Activated CD8-positive, alpha-beta T cell treated with anti-CD3 and anti-CD28 coated beads, Interleukin-2, amount 10 ng/mL, durations not matched to agents 7 days and 5 days (primary cell): ENCODE data around the gene KIAA0319L. TPM values are rescaled to one million over a fixed set of nuclear protein-coding genes. Genes with fewer than 3 reads are reported as not detected.

Experiments
- ATAC-seq: fragments of 150-1000 bp; cut with Tn5 transposase; one replicate; pipeline ENCODE4 v1.10.0; 2021; ENCODE audit warnings: moderate library complexity
- CTCF ChIA-PET: fragments of 350-600 bp; sonication (Branson Sonifier 250); formaldehyde crosslinking; loops from one replicate; lab custom pipeline; 2021; ENCODE audit warnings: antibody characterized with exemption; lab: Charles Lee
- POLR2A ChIA-PET: fragments of 350-600 bp; sonication (Branson Sonifier 250); formaldehyde crosslinking; loops from one replicate; lab custom pipeline; 2021; ENCODE audit warnings: antibody characterized with exemption; lab: Charles Lee
- DNase-seq: peaks from one replicate; pipeline ENCODE4 v3.0.0-alpha.2; 2020
- H3K27ac Mint-ChIP-seq: one replicate; pipeline ENCODE4 v1.8.0; 2021; ENCODE audit warnings: mild to moderate bottlenecking, mixed read lengths
- H3K27me3 Mint-ChIP-seq: one replicate; pipeline ENCODE4 v1.8.0; 2021; ENCODE audit warnings: low read depth, mixed read lengths
- H3K36me3 Mint-ChIP-seq: one replicate; pipeline ENCODE4 v1.8.0; 2021; ENCODE audit warnings: low read depth, mixed read lengths
- H3K4me1 Mint-ChIP-seq: one replicate; pipeline ENCODE4 v1.8.0; 2021; ENCODE audit warnings: low read depth, mixed read lengths
- H3K4me3 Mint-ChIP-seq: one replicate; pipeline ENCODE4 v1.8.0; 2021; ENCODE audit warnings: mild to moderate bottlenecking, mixed read lengths
- H3K9me3 Mint-ChIP-seq: one replicate; pipeline ENCODE4 v1.8.0; 2022; ENCODE audit warnings: mixed read lengths; ENCODE audit not compliant: insufficient read depth
- total RNA-seq, 2 experiments: library from RNA; stranded (reverse); gene quantifications; one replicate each; pipeline ENCODE4 v1.2.3, GENCODE V29; 2021

Gene KIAA0319L
- total RNA-seq, 2 experiments from 2014 or later, result 27.0 to 36.1 TPM

DNA sequence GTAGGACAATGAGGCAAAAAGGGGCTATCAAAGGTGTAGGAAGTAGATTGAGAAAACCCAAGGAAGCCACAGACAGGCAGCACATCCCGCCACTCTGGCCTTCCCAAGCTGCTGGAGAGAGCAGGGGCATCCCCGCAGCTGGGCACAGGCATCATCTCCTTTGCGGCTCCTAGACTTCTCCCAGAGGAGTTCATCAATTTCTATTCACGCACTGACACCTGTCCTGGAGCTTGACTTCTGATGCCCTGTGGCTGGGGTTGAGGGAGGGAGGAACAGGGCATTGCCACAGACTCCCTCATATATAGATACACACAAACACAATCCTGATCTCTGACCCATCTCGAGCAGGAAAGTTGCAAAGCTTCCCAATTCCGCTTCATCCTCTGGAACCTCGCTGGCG, 14.1 kb upstream of the KIAA0319L start:
- ChIA-PET POLR2A (interaction anchor here (0.6 to 2.2 kb wide), 2 partner anchors 14 to 140 kb away, joined by 3 to 8 read pairs; partner anchors contain the start of genes KIAA0319L and NCDN), CTCF (interaction anchor here (1.0 to 4.0 kb wide), 7 partner anchors 99 to 204 kb away, joined by 3 to 46 read pairs (median 4); no protein-coding TSS in a partner anchor)
- peaks cover 21% of the 10 kb centered on the region for H3K27me3 Mint-ChIP-seq
- DNase-seq (no peak), ATAC-seq (no peak)
- H3K4me3 Mint-ChIP-seq, result no peak overlapping the region
- H3K4me1 Mint-ChIP-seq, result peaks cover 24% of the 10 kb centered on the region
- H3K9me3 Mint-ChIP-seq, result no peaks in the 10 kb centered on the region
- H3K27ac Mint-ChIP-seq, result no peak overlapping the region
- peaks cover 4% of the 10 kb centered on the region for H3K36me3 Mint-ChIP-seq

- CTCF ChIA-PET, result interaction anchor here (1.0 to 4.0 kb wide), 7 partner anchors 99 to 205 kb away, joined by 3 to 46 read pairs (median 4); no protein-coding TSS in a partner anchor
- H3K4me1 Mint-ChIP-seq, result peaks cover 18% of the 10 kb centered on the region
- no peak for DNase-seq
- POLR2A ChIA-PET, result interaction anchor here (0.6 to 2.2 kb wide), 2 partner anchors 13 to 141 kb away, joined by 3 to 8 read pairs; partner anchors contain the start of genes KIAA0319L and NCDN
- no peak overlapping the region for H3K4me3 Mint-ChIP-seq
- peaks cover 4% of the 10 kb centered on the region for H3K36me3 Mint-ChIP-seq
- ATAC-seq, result no peak
- H3K27me3 Mint-ChIP-seq, result peaks cover 21% of the 10 kb centered on the region
- no peaks in the 10 kb centered on the region for H3K9me3 Mint-ChIP-seq
- H3K27ac Mint-ChIP-seq, result no peak overlapping the region
These were observed 13.5 kb upstream of the KIAA0319L start for GRCh38 chr1:35570589-35571137.

GRCh38 chr1:35569936-35570335, 12.7 kb upstream of the KIAA0319L start:
- ChIA-PET POLR2A (interaction anchor here (0.7 kb wide), 1 partner anchor 199 kb away, joined by 4 read pairs; no protein-coding TSS in a partner anchor), CTCF (interaction anchor here (1.0 to 4.0 kb wide), 4 partner anchors 117 to 176 kb away, joined by 3 to 46 read pairs (median 12); no protein-coding TSS in a partner anchor)
- no peak for ATAC-seq
- H3K36me3 Mint-ChIP-seq, result no peaks in the 10 kb centered on the region
- DNase-seq, result no peak
- peaks cover 12% of the 10 kb centered on the region for H3K4me1 Mint-ChIP-seq
- H3K9me3 Mint-ChIP-seq, result no peaks in the 10 kb centered on the region
- H3K27me3 Mint-ChIP-seq, result peaks cover 21% of the 10 kb centered on the region
- no peak overlapping the region for H3K27ac Mint-ChIP-seq
- H3K4me3 Mint-ChIP-seq, result no peak overlapping the region

GRCh38 chr1:35568975-35569395, 11.8 kb upstream of the KIAA0319L start:
- ATAC-seq (peak; percentile 65), DNase-seq (peak; percentile 82)
- Mint-ChIP-seq H3K4me1 (peaks cover 16% of the 10 kb centered on the region), H3K27ac (no peak overlapping the region), H3K36me3 (peaks cover 2% of the 10 kb centered on the region), H3K9me3 (no peaks in the 10 kb centered on the region), H3K27me3 (peaks cover 21% of the 10 kb centered on the region), H3K4me3 (no peak overlapping the region)
- ChIA-PET CTCF (interaction anchor here (0.7 to 5.9 kb wide), 42 partner anchors 9 to 215 kb away, joined by 3 to 192 read pairs (median 4); partner anchors contain the start of gene CLSPN), POLR2A (interaction anchor here (1.1 to 1.6 kb wide), 2 partner anchors 9 to 48 kb away, joined by 3 to 5 read pairs; no protein-coding TSS in a partner anchor)

- no peak for DNase-seq
- peaks cover 21% of the 10 kb centered on the region for H3K4me1 Mint-ChIP-seq
- H3K27ac Mint-ChIP-seq, result no peak overlapping the region
- H3K36me3 Mint-ChIP-seq, result peaks cover 4% of the 10 kb centered on the region
- CTCF ChIA-PET, result interaction anchor here (0.8 to 5.9 kb wide), 25 partner anchors 8 to 215 kb away, joined by 3 to 192 read pairs (median 5); partner anchors contain the start of gene CLSPN
- POLR2A ChIA-PET, result interaction anchor here (1.1 to 1.6 kb wide), 2 partner anchors 10 to 49 kb away, joined by 3 to 5 read pairs; no protein-coding TSS in a partner anchor
- ATAC-seq, result no peak
- H3K4me3 Mint-ChIP-seq, result no peak overlapping the region
- peaks cover 21% of the 10 kb centered on the region for H3K27me3 Mint-ChIP-seq
- no peaks in the 10 kb centered on the region for H3K9me3 Mint-ChIP-seq
These were observed 10.8 kb upstream of the KIAA0319L start for GRCh38 chr1:35567947-35568558.

- POLR2A ChIA-PET, result interaction anchor here (1.9 kb wide), 1 partner anchor 114 kb away, joined by 7 read pairs; no protein-coding TSS in a partner anchor
- Mint-ChIP-seq H3K27me3 (peaks cover 3% of the 10 kb centered on the region), H3K9me3 (no peaks in the 10 kb centered on the region), H3K4me1 (peaks cover 27% of the 10 kb centered on the region), H3K4me3 (no peak overlapping the region), H3K27ac (no peak overlapping the region), H3K36me3 (peaks cover 4% of the 10 kb centered on the region)
- no peak for DNase-seq
- ATAC-seq, result no peak
- CTCF ChIA-PET, result interaction anchor here (1.1 to 5.9 kb wide), 10 partner anchors 13 to 166 kb away, joined by 5 to 192 read pairs (median 8); no protein-coding TSS in a partner anchor
These were observed 8.5 kb upstream of the KIAA0319L start for GRCh38 chr1:35565742-35566133.

DNA sequence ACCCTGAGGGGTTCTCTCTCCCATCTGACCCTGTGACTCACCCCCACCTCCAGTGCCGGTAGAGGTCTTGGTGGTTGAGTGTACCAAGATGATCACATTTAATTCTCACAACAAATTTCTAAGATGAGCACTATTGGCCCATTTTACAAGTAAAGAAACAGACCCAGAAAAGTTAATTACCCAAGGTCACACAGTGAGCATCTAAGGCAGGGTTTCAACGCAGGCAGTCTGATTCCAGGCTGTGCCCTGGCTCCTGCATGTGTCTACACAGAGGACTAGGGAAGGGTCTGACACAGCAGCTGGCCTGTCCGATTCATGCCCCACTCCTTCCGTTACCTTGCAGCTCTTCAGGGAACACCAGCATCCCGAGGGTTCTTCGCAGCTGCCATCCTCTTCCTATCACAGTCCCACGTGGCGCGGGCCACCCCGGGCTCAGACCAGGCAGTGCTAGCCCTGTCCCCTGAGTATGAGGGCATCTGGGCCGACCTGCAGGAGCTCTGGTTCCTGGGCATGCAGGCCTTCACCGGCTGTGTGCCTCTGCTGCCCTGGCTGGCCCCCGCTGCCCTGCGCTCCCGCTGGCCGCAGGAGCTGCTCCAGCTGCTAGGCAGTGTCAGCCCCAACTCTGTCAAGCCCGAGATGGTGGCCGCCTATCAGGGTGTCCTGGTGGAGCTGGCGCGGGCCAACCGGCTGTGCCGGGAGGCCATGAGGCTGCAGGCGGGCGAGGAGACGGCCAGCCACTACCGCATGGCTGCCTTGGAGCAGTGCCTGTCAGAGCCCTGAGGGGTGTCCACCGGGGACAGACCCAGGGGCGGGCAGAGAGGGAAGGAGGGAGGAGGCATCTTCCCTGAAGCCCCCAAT, 7.9 kb upstream of the KIAA0319L start:
- no peaks in the 10 kb centered on the region for H3K9me3 Mint-ChIP-seq
- H3K27me3 Mint-ChIP-seq, result no peaks in the 10 kb centered on the region
- no peak overlapping the region for H3K27ac Mint-ChIP-seq
- ChIA-PET POLR2A (interaction anchor here (0.5 to 1.9 kb wide), 3 partner anchors 63 to 114 kb away, joined by 3 to 7 read pairs (median 3); no protein-coding TSS in a partner anchor), CTCF (interaction anchor here (0.6 to 5.9 kb wide), 43 partner anchors 8 to 700 kb away, joined by 3 to 192 read pairs (median 4); partner anchors contain the start of genes CLSPN and TFAP2E)
- DNase-seq (no peak), ATAC-seq (no peak)
- peaks cover 4% of the 10 kb centered on the region for H3K36me3 Mint-ChIP-seq
- no peak overlapping the region for H3K4me3 Mint-ChIP-seq
- H3K4me1 Mint-ChIP-seq, result peaks cover 27% of the 10 kb centered on the region

GRCh38 chr1:35564037-35564883, 7.1 kb upstream of the KIAA0319L start:
- Mint-ChIP-seq H3K9me3 (no peaks in the 10 kb centered on the region), H3K27me3 (no peaks in the 10 kb centered on the region), H3K27ac (peak overlapping the region; percentile 30), H3K4me1 (peaks cover 26% of the 10 kb centered on the region), H3K36me3 (peaks cover 4% of the 10 kb centered on the region), H3K4me3 (no peak overlapping the region)
- DNase-seq (peak; percentile 90), ATAC-seq (peak; percentile 76)
- POLR2A ChIA-PET, result interaction anchor here (0.5 to 1.9 kb wide), 4 partner anchors 62 to 375 kb away, joined by 3 to 7 read pairs (median 3); no protein-coding TSS in a partner anchor
- CTCF ChIA-PET, result interaction anchor here (0.6 to 5.9 kb wide), 43 partner anchors 8 to 699 kb away, joined by 3 to 192 read pairs (median 4); partner anchors contain the start of genes CLSPN and TFAP2E

DNA sequence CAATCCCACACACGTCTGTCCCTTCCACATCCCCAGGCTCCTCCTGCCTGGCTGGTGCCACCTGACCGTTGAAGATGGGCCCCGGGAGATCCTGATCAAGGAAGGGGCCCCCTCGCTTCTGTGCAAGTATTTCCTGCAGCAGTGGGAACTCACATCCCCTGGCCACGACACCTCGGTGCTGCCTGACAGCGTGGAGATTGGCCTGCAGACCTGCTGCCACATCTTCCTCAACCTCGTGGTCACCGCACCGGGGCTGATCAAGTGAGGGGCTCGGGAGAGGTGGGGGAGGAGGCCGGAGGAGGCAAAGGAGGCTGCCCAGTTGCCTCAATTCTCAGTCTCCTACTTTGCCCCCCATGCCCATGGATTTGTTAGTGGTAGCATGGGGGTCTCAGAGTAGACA, 6.0 kb upstream of the KIAA0319L start:
- Mint-ChIP-seq H3K4me1 (peaks cover 32% of the 10 kb centered on the region), H3K27ac (peak overlapping the region; percentile 39), H3K9me3 (no peaks in the 10 kb centered on the region), H3K4me3 (no peak overlapping the region), H3K27me3 (no peaks in the 10 kb centered on the region), H3K36me3 (peaks cover 4% of the 10 kb centered on the region)
- ATAC-seq (no peak), DNase-seq (no peak)
- ChIA-PET CTCF (interaction anchor here (5.3 kb wide), 1 partner anchor 112 kb away, joined by 60 read pairs; no protein-coding TSS in a partner anchor), POLR2A (no interaction called here)
